ES-I3 (cell line): ENCODE results near the gene GCNT2.
"Not testable (repeated sequence)": the region's sequence is repeated elsewhere in the genome, so short reads cannot be mapped to it uniquely, and the experiment has no call there.

Source experiments
- H3K36me3 ChIP-seq: 2 replicates; pipeline ENCODE4 v1.6.1; 2013; ENCODE audit warnings: mild to moderate bottlenecking, low read length, control low read depth, moderate library complexity; ENCODE audit not compliant: insufficient read depth
- H3K4me1 ChIP-seq: 2 replicates; pipeline ENCODE4 v1.6.1; 2013; ENCODE audit warnings: mild to moderate bottlenecking, control low read depth, low read length; ENCODE audit not compliant: insufficient read depth
- H3K9ac ChIP-seq: 2 replicates; pipeline ENCODE4 v1.6.1; 2013; ENCODE audit warnings: low read depth, mild to moderate bottlenecking, low read length, moderate library complexity
- H3K9me3 ChIP-seq: 2 replicates; pipeline ENCODE4 v1.6.1; 2013; ENCODE audit warnings: mild to moderate bottlenecking, low read length, moderate library complexity; ENCODE audit not compliant: control insufficient read depth, insufficient read depth

Gene GCNT2

DNA sequence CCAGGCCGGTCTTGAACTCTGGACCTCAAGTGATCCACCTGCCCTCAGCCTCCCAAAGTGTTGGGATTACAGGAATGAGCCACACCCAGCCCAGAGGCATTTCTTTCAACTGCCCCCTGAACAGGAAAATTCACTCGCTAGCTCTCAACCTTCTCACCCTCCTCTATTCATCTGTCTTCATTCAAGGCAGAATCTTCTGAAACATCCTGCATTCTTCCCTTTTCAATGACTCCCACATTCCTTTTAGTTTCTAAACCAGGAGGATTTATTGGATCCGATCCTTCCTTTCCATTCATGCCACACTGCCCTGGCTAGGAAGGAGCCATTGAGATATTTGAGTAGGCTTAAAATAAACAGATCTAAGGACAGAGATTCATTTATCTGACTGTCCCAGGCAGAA is 120.4 kb downstream of the GCNT2 start:
- Histone ChIP-seq H3K9me3 (peaks cover 4% of the 10 kb centered on the region), H3K36me3 (no peaks in the 10 kb centered on the region), H3K4me1 (peaks cover 8% of the 10 kb centered on the region), H3K9ac (no peak overlapping the region)

GRCh38 chr6:10643201-10643651 is 122.1 kb downstream of the GCNT2 start:
- Histone ChIP-seq H3K4me1 (peaks cover 8% of the 10 kb centered on the region), H3K9ac (no peak overlapping the region), H3K9me3 (no peaks in the 10 kb centered on the region; the same call in 1 of the 2 replicates), H3K36me3 (no peaks in the 10 kb centered on the region)

DNA sequence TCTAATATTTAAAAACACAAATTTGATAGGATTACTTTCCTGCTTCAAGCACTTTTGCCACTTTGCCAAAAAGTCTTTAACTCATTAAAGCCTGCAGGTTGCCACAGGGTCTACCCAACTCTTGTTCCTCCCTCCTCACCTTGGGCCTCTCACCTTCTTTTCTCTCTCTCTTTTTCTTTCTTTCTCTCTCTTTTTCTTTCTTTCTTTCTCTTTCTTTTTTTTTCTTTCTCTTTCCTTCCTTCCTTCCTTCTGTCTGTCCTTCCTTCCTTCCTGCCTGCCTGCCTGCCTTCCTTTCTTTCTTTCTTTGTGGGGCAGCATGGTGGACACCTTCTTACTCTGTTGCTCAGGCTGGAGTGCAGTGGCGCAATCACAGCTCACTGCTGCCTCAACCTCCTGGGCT is 123.1 kb downstream of the GCNT2 start:
- Histone ChIP-seq H3K9me3 (no peaks in the 10 kb centered on the region), H3K9ac (no peak overlapping the region), H3K4me1 (peaks cover 8% of the 10 kb centered on the region; the same call in 1 of the 2 replicates), H3K36me3 (no peaks in the 10 kb centered on the region)

- Histone ChIP-seq H3K9ac (no peak overlapping the region), H3K36me3 (no peaks in the 10 kb centered on the region), H3K9me3 (no peaks in the 10 kb centered on the region), H3K4me1 (no peaks in the 10 kb centered on the region)
Observed at GRCh38 chr6:10655508-10656055, 134.4 kb downstream of the GCNT2 start.

DNA sequence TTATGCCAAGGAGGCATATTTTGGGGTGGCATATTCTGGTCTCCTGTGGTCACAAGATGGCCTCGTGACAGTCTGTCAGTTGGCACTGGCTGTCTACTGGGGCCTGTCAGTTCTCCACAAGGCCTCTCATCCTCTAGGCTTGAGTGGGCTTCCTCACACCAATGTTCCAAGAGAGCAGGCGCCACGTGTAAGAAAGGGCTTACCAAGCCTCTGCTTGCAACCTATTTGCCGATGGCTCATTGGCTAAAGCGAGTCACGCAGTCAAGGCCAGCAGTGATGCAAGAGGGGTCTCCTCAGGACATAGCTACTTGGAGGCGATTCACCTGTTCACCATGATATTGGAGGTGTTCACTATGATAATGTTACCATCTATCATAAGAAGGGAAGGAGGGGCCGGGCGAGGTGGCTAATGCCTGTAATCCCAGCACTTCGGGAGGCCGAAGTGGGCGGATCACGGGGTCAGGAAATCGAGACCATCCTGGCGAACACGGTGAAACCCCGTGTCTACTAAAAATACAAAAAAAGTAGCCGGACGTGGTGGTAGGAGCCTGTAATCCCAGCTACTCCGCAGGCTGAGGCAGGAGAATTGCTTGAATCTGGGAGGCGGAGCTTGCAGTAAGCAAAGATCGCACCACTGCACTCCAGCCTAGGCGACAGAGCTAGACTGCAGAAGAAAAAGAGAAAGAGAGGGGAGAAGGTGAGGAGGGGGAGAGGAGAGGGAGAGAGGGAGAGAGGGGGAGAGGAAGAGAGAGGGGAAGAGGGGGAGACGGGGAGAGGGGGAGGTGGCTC is 138.0 kb downstream of the GCNT2 start:
- no peaks in the 10 kb centered on the region for H3K36me3 ChIP-seq
- H3K9ac ChIP-seq: no peak overlapping the region; the same call in 1 of the 2 replicates
- no peaks in the 10 kb centered on the region for H3K9me3 ChIP-seq
- H3K4me1 ChIP-seq: no peaks in the 10 kb centered on the region

DNA sequence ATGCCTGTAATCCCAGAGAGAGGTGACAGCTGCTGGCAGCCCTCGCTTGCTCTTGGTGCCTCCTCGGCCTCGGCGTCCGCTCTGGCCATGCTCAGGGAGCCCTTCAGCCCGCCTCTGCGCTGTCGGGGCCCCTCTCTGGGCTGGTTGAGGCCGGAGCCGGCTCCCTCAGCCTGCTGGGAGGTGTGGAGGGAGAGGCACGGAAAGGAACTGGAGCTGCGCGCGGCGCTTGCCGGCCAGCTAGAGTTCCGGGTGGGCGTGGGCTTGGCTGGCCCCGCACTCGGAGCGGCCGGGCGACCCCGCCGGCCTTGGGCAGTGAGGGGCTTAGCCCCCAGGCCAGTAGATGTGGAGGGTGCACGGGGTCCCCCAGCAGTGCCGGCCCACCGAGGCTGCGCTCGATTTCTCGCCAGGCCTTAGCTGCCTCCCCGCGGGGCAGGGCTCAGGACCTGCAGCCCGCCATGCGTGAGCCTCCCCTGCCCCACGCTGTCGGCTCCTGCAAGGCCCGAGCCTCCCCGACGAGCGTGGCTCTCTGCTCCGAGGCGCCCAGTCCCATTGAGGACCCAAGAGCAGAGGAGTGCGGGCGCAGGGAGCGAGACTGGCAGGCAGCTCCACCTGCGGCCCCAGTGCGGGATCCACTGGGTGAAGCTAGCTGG is 138.7 kb downstream of the GCNT2 start:
- Histone ChIP-seq H3K4me1 (no peaks in the 10 kb centered on the region), H3K9me3 (no peaks in the 10 kb centered on the region), H3K9ac (peak overlapping the region; percentile 47; the same call in 1 of the 2 replicates), H3K36me3 (no peaks in the 10 kb centered on the region)

DNA sequence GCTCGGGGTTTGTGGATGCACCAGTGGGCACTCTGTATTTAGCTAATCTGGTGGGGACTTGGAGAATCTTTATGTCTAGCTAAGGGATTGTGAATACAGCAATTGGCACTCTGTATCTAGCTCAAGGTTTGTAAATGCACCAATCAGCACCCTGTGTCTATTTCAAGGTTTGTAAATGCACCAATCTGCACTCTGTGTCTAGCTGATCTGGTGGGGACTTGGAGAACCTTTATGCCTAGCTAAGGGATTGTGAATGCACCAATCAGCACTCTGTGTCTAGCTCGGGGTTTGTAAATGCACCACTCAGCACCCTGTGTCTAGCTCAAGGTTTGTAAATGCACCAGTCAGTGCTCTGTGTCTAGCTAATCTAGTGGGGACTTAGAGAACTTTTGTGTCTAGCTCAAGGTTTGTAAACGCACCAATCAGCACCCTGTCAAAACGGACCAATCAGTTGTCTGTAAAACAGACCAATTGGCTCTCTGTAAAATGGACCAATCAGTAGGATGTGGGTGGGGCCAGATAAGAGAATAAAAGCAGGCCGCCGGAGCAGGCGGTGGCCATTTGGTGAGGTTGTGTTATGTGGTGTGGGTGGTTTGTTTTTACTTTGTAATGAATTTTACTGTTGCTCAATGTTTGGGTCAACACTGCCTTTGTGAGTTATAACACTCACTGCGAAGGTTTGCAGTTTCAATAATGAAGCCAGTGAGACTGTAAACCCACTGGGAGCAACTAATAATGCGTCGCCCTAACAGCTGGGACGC is 139.5 kb downstream of the GCNT2 start:
- H3K9ac ChIP-seq: peak overlapping the region; percentile 47; the same call in 1 of the 2 replicates
- H3K36me3 ChIP-seq, H3K9me3 ChIP-seq, H3K4me1 ChIP-seq: not testable (repeated sequence)

DNA sequence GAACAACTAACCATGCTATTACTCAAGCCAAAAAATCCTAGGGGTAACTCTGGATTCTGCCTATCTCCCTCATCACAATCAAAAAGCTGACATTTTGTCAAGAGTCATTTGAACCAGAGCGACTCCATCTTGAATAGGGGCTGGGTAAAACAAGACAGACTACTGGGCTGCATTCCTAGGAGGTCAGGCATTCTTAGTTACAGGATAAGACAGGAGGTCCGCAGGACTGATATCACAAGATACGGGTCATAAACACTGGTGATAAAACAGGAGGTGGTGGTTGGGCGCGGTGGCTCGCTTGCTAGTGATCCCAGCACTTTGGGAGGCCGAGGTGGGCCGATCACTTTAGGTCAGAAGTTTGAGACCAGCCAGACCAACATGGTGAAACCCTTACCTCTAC is 141.1 kb downstream of the GCNT2 start:
- H3K9me3 ChIP-seq: no peaks in the 10 kb centered on the region; the same call in 1 of the 2 replicates
- H3K9ac ChIP-seq: no peak overlapping the region
- H3K36me3 ChIP-seq: no peaks in the 10 kb centered on the region
- H3K4me1 ChIP-seq: no peaks in the 10 kb centered on the region

- Histone ChIP-seq H3K36me3 (no peaks in the 10 kb centered on the region), H3K4me1 (no peaks in the 10 kb centered on the region), H3K9me3 (no peaks in the 10 kb centered on the region; the same call in 1 of the 2 replicates), H3K9ac (no peak overlapping the region)
Observed at GRCh38 chr6:10662742-10663141, 141.6 kb downstream of the GCNT2 start.

DNA sequence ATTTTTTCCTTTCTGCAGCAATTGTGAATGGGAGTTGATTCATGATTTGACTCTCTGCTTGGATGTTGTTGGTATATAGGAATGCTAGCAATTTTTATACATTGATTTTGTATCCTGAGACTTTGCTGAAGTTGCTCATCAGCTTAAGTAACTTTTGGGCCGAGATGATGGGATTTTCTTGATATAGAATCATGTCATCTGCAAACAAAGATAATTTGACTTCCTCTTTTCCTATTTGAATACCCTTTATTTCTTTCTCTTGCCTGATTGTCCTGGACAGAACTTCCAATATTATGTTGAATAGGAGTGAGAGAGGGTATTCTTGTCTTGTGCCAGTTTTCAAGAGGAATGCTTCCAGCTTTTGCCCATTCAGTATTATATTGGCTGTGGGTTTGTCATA is 144.4 kb downstream of the GCNT2 start:
- H3K9me3 ChIP-seq, H3K4me1 ChIP-seq, H3K36me3 ChIP-seq, H3K9ac ChIP-seq: not testable (repeated sequence)

GRCh38 chr6:10668126-10668917 is 147.2 kb downstream of the GCNT2 start:
- no peak overlapping the region for H3K9ac ChIP-seq
- no peaks in the 10 kb centered on the region for H3K36me3 ChIP-seq
- H3K9me3 ChIP-seq: no peaks in the 10 kb centered on the region; the same call in 1 of the 2 replicates
- no peaks in the 10 kb centered on the region for H3K4me1 ChIP-seq

- H3K36me3 ChIP-seq: no peaks in the 10 kb centered on the region
- no peak overlapping the region for H3K9ac ChIP-seq
- H3K9me3 ChIP-seq: no peaks in the 10 kb centered on the region
- H3K4me1 ChIP-seq: no peaks in the 10 kb centered on the region; the same call in 1 of the 2 replicates
Observed at GRCh38 chr6:10676403-10676802, 155.3 kb downstream of the GCNT2 start.

DNA sequence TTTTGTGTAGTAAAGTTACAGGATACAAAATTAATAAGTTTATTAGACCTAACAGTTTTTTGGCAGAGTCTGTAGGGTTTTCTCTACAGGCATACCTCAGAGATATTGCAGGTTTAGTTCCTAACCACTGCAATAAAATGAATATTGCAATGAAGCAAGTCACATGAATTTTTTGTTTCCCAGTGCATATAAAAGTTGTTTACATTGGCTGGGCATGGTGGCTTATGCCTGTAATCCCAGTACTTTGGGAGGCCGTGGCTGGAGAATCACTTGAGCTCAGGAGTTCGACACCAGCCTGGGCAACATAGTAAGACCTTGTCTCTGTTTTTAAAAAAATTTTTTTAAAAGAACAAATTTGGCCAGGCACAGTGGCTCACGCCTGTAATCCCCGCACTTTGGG is 157.3 kb downstream of the GCNT2 start:
- no peaks in the 10 kb centered on the region; the same call in 1 of the 2 replicates for H3K4me1 ChIP-seq
- H3K36me3 ChIP-seq: no peaks in the 10 kb centered on the region
- no peak overlapping the region for H3K9ac ChIP-seq
- no peaks in the 10 kb centered on the region for H3K9me3 ChIP-seq
